Type B pancreatic cell (in vitro differentiated cells): ENCODE measurements around the gene LRP2. TPM values are rescaled to one million over a fixed set of nuclear protein-coding genes. Genes with fewer than 3 reads are reported as not detected.
A peak's percentile ranks its signal among the peaks of the same experiment; 100 is the strongest.
"Not testable (repeated sequence)": the region's sequence is repeated elsewhere in the genome, so short reads cannot be mapped to it uniquely, and the experiment has no call there.

Experiments used
- DNase-seq: peaks from one replicate; pipeline ENCODE4 v3.0.0; 2021; ENCODE audit warnings: mixed read lengths; ENCODE audit not compliant: unreplicated experiment; ENCODE audit errors: extremely low spot score
- H3K27ac Mint-ChIP-seq: 2 replicates; pipeline ENCODE4 v1.8.0; 2021; ENCODE audit warnings: mild to moderate bottlenecking, mixed read lengths
- H3K27me3 Mint-ChIP-seq: 2 replicates; pipeline ENCODE4 v1.8.0; 2021; ENCODE audit warnings: mixed read lengths
- H3K36me3 Mint-ChIP-seq: 2 replicates; pipeline ENCODE4 v1.8.0; 2021; ENCODE audit warnings: mixed read lengths
- H3K4me1 Mint-ChIP-seq: one replicate; pipeline ENCODE4 v1.8.0; 2021; ENCODE audit warnings: mixed read lengths; ENCODE audit not compliant: unreplicated experiment
- H3K4me3 Mint-ChIP-seq: 2 replicates; pipeline ENCODE4 v1.8.0; 2021; ENCODE audit warnings: mild to moderate bottlenecking, mixed read lengths
- H3K9me3 Mint-ChIP-seq: 2 replicates; pipeline ENCODE4 v1.8.0; 2021; ENCODE audit warnings: mixed read lengths
- CTCF ChIP-seq: fragments of 200-600 bp; sonication (generic); conservative IDR thresholded peaks from 2 replicates; pipeline ENCODE4 v1.5.0; 2021; ENCODE audit warnings: antibody characterized with exemption, mild to moderate bottlenecking
- total RNA-seq: library from RNA; stranded (reverse); gene quantifications from 2 replicates; pipeline ENCODE4 v1.2.1, GENCODE V29; 2021; ENCODE audit warnings: low replicate concordance

The LRP2 gene
- total RNA-seq, 1 donor from 2014 or later: 22.7 TPM

DNA sequence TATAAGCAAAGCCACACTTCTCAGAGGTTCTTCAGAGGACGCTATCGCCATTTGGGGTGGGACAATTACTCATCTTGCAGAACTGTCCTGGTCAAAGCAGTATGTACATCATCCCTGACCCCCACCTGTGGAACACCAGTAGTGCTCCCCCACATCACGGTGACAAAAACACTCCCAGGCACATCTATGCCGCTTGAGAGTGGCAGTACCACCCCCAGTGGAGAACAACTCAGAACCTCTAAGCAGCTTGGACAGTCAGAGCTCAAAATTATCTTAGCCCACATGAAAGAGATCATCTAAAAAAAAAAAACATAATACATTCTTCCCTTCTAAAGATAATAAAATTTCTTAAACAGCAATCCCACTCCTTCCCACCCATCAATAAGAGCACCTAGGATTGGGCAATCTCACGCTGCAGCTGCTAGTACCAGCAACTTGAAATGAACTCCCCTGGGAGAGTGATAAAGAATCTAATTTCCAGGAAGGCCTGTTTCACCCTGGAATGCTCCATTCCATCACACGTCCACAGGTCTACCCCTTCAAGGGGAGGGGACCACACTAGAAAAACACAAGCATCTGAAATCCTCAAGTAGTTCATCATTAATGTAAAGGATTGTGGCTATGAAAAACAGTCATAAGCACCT, 31.7 kb downstream of the LRP2 start:
- DNase-seq: no peak
- Mint-ChIP-seq H3K4me3 (no peak overlapping the region), H3K9me3 (no peaks in the 10 kb centered on the region), H3K27me3 (peaks cover 12% of the 10 kb centered on the region), H3K36me3 (no peaks in the 10 kb centered on the region), H3K27ac (no peak overlapping the region), H3K4me1 (peaks cover 9% of the 10 kb centered on the region)
- TF ChIP-seq CTCF: no peak

DNA sequence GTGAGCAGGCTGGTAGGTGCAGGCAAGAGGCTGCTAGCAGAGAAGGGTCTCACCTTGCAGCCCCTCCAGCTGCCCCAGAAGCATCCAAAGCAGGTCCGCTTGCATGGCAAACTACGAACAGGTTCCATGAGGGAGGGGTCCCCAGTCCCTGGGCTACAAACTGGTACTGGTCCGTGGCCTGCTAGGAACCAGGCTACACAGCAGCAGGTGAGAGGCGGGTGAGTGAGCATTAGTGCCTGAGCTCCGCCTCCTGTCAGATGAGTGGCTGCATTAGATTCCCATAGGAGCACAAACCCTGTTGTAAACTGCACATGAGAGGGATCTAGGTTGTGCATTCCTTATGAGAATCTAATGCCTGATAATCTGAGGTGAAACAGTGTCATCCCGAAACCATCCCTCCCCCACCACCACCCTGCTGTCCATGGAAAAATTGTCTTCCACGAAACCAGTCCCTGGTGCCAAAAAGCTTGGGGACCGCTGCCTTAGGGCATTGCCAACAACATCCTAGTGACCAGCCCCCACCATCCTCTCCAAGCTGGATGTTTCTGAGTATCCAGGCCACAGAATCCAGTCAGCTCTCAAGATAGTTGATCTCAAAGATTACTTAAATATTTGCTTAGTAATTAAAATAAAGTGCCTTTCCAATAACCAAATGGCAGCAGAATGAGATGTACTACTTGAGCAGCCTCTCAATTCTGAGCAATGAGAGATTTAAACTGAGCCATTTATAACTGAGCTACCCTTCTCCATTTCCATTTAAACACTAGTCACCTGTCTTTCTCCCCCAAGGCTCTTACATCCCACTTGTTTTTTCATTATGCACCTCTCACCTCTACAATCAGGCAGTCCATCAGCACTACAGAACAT, 32.4 kb downstream of the LRP2 start:
- Mint-ChIP-seq H3K9me3 (no peaks in the 10 kb centered on the region), H3K27ac (no peak overlapping the region), H3K4me3 (no peak overlapping the region), H3K4me1 (peaks cover 9% of the 10 kb centered on the region), H3K36me3 (no peaks in the 10 kb centered on the region), H3K27me3 (peaks cover 20% of the 10 kb centered on the region)
- no peak for TF ChIP-seq CTCF
- DNase-seq: no peak

DNA sequence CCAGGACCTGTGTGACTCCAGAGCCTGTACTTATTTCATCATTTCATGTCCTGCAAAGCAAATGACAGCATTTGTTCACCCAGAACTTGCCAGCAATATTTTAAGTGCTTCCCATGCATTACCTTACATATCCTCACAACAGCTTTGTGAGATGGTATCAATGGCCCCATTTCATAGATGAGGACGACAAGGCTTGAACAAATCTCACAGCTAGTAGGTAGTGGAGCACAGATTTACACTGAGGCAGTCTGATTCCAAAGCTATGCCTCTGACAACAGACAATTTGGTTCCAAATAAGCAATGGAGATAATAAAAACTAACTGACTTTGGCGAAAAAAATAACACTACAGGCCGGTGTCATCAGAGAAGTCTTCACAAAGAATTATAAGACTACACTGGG, 33.5 kb downstream of the LRP2 start:
- Mint-ChIP-seq H3K4me3 (no peak overlapping the region), H3K9me3 (no peaks in the 10 kb centered on the region), H3K27ac (no peak overlapping the region), H3K36me3 (no peaks in the 10 kb centered on the region), H3K4me1 (peaks cover 9% of the 10 kb centered on the region), H3K27me3 (peaks cover 24% of the 10 kb centered on the region)
- DNase-seq: no peak
- no peak for TF ChIP-seq CTCF

GRCh38 chr2:169327837-169328236, 34.5 kb downstream of the LRP2 start:
- H3K36me3 Mint-ChIP-seq, H3K9me3 Mint-ChIP-seq, H3K4me1 Mint-ChIP-seq, H3K27ac Mint-ChIP-seq, DNase-seq, H3K4me3 Mint-ChIP-seq: not testable (repeated sequence)
- peaks cover 27% of the 10 kb centered on the region for H3K27me3 Mint-ChIP-seq

- H3K9me3 Mint-ChIP-seq, H3K4me1 Mint-ChIP-seq, H3K27ac Mint-ChIP-seq, H3K4me3 Mint-ChIP-seq, DNase-seq, H3K36me3 Mint-ChIP-seq: not testable (repeated sequence)
- peaks cover 26% of the 10 kb centered on the region for H3K27me3 Mint-ChIP-seq
Measured at GRCh38 chr2:169325886-169326285, 36.4 kb downstream of the LRP2 start.

GRCh38 chr2:169324581-169325260, 37.6 kb downstream of the LRP2 start:
- Mint-ChIP-seq H3K4me3 (peak overlapping the region; percentile 24), H3K9me3 (no peaks in the 10 kb centered on the region), H3K4me1 (no peaks in the 10 kb centered on the region), H3K36me3 (no peaks in the 10 kb centered on the region), H3K27ac (no peak overlapping the region), H3K27me3 (peaks cover 19% of the 10 kb centered on the region)
- no peak for DNase-seq
- TF ChIP-seq CTCF: no peak
